Stimulated activated CD4-positive, alpha-beta T cell treated with anti-CD3 and anti-CD28 coated beads, Interleukin-15, amount 100 ng/mL, for 1 hour (primary cell): ENCODE data around the gene ASCL1.
A peak's percentile ranks its signal among the peaks of the same experiment; 100 is the strongest.

ENCODE experiments used
- DNase-seq, 2 donors: peaks; one replicate each; pipeline ENCODE4 v3.0.0-alpha.2; 2020; ENCODE audit warnings: low read depth in 1 of 2, low spot score in 1 of 2

The ASCL1 gene

DNA sequence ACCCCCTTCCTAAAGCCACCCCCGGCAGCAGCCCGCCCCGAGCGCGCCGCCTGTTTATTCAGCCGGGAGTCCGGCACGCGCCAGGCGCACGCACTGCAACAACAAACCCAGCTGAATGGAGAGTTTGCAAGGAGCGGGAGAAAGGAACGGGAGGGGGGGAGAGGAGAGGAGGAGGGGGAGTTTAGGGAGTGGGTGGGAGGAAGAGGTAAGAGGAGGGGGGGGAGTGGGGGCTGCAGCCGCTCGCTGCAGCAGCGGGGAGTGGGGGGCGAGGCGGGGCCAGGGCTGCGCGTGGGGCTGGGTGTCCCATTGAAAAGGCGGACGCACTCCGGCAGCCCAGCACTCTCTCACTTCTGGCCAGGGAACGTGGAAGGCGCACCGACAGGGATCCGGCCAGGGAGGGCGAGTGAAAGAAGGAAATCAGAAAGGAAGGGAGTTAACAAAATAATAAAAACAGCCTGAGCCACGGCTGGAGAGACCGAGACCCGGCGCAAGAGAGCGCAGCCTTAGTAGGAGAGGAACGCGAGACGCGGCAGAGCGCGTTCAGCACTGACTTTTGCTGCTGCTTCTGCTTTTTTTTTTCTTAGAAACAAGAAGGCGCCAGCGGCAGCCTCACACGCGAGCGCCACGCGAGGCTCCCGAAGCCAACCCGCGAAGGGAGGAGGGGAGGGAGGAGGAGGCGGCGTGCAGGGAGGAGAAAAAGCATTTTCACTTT, at the start of gene ASCL1:
Gene ASCL1, plus strand, starts transcription at position 336 of the 712 bp plus-strand sequence. CDS start 571 bp downstream, outside the sequence.
- no peak for DNase-seq

DNA sequence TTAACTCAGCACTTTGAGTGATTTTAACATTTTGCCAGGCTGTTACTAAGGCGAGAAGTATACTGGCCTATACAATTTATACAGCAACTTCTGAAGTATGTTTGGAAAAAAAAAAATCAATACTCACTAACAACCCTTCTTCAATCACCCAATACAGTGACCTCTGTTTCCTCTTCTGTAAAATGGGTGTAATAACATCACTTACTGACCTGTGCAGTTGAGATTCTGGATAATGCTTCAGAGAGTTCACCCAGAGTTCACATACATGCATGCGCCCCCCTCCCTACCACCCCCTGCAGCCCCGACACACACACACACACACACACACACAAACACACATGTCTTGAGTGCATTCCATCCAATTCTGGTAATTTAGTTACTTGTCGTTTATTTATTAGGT, 49.6 kb upstream of the ASCL1 start:
- no peak for DNase-seq

DNA sequence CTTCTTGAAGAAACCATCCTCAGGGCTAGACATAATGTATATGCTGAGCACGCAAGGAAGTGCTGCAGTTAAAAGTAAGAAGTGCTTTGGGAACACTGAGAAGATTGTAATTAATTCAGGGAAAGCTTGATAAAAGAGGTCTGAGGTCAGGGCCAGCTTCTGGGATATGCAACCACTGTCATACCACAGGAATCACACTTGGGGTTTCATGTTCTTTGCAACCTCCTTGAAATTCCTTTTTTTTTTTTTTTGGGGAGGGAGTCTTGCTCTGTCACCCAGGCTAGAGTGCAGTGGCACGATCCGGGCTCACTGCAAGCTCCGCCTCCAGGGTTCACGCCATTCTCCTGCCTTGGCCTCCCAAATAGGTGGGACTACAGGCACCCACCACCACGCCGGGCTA, 47.3 kb upstream of the ASCL1 start:
- no peak for DNase-seq

DNA sequence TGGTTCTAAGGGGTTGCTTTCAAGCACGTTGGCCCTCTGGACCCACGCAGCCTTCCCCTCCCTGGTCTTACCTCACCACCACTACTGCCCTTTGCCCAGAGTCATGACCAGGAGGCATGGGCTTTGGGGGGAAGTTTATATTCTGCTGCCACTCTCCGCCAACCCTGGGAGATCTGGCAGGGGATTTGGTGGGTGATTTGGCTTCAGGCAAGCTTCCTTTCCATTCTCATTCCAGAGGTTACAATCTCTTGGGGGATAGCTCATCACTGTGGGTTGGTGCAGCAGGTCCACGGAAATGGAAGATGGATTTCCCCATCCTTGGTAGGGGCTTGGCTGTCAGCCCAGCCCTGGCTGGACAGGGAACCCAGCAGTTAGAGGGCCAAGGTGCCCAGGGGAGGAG, 46.7 kb upstream of the ASCL1 start:
- no peak for DNase-seq

DNA sequence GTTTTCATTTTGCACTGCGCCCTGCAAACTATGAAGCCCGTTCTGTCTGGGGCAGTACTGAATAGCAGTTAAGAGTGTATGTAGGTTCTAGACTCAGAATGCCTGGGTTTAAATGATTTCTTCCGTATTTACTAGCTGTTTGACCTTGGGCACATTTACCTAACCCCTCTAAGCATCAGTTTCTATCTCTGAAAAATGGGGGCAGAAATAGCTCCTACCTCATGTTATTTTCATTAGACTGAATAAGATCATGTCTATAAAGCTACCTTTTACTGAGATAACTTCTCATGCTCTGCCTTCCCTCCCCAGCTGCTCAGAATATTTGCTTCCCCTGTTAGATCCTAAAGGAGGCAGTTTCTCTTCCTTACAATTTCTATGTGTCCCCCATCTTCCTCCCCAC, 46.2 kb upstream of the ASCL1 start:
- DNase-seq, result no peak

DNA sequence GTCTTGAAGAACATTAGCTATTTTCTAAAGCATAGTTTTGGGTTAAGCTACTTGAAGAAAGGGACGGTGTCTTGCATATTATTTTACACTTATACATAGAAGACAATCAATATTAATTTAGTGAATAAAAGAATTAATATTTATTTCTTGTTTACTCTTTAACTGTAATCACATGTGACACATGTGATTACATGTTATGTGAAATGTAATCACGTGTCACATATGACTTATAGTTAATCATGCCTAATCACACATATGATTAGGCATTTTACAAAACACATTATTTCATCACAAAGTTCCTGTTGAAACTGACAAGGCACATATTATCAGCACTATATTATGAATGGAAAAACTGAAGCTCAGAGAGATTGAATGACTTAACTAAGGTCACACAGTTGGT, 45.2 kb upstream of the ASCL1 start:
- no peak for DNase-seq

DNA sequence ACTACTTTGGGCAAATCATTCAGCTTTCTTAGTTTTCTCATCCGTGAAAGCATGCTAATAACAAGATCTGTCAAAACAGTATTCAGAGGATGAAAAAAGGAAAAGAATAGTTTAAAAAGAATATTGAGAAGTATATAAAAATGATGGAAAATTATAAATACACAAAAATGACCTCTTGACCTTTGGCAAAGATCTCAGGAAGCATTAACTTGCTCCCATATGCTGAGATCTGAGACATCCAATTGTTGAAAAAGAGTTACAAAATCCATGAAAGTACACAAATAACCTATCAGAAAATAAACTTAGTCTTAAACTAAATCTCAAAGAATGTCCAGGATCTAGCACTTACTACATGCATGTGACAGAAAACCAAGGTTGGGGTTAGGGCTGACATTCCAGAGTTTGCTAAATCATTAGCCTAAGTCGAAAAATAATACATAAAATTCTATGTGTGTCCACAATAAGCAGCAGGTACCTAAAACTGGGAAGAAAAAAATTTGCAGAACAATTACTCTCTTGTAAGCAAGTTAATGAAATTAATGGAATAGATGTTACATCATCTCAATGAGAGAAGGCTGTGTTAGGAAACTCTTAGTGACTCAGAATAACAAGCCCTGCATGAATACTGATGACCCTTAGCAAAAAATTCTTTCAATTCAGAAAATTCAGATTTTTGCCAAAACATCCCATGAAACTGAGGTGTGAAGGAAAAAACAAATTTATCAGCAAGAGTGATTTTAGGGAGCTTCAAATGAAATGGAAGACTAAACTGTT, 43.8 kb upstream of the ASCL1 start:
- DNase-seq, result no peak

DNA sequence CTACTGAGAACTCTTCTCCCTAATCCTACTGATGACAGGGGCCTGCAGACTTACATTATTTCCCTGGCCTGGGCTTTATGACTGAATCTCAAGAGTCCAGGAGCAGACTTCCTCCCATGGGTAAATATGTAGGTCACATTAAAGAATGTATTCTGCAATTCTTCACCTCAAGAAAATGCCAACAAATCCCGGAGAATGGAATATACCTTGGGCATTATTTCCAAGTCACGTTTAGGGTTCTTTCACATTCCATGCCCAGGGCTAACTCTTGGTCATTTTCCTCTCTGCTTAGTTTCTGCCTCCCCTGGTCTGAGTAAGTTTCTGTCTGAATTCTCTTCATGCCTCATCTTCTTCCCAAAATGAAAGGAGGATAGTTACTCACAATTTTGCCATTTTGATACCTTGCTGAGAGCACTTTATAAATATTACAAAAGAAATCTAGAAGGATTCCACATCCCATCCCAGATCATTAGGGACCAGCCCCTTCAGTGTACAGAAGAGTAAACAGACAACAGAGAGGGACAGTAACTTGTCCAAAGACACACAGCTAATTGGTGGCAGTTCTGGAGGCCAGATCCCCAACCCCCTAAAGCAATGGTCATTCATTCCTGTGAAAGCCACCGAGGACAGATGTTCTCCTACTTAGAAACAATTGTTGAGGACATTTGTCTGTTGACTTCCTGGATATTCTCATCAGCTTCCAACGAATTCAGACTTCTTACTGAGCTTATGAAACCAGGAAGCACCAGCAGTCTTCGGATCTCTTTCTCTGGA, 41.0 kb upstream of the ASCL1 start:
- DNase-seq, result no peak

DNA sequence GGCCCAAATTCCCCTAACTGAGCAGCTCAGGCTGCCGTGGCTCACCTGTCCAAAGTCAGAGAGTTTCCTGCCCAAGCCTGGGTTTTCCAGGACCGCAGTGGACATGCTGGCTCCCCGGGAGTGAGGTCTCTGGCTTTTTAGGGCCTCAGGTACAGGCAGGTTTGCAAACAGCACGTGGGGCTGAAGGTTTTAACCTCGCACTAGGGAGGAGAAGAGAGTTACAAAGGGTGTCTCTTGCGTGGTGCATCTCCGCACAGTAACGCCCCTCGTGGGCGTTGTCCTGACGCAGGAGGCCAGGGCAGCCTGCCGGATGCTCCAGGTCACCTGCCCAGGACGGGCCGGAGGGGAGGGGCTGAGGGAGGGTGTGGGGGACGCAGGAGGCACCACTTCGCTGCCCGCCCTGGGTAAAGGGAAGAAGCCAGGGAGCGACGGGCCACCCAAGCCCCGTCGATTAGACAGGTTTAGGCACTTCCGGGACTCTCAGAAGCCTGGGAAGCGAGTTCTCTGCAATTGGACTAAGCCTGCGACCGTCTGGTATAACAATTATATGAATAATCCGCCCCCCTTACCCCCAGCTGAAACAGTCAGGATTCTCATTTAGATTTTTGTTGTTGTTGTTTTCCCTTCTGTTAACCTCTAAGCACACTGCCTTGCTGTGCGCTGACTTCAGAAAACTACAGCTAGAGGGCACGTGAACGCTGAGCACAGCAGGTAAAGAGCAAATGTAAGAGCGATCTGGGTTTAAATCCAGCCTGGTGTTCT, 40.3 kb upstream of the ASCL1 start, which contains the start of gene PAH:
Gene PAH, minus strand, starts transcription at position 219 of the 762 bp plus-strand sequence. Its CDS starts 114 bp downstream, at position 105.
- DNase-seq, result no peak

DNA sequence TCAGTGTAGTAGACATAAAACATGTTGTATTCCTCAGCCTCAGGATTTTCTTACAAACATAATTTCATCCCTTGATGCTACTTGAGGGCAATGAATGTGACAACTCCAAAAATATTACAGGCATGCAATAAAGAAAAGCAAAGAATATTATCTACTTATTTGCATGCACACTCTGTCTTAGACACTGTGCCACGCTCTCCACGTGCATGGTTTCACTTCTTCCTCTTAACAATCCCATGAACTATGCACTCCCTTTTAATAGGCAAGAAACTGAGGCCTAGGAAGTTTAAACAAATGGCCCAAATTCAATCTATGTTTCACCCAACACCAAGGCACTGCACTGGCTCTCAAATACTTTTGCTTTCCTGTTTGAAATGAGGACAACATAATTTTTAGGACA, 38.6 kb upstream of the ASCL1 start:
- DNase-seq, result no peak

DNA sequence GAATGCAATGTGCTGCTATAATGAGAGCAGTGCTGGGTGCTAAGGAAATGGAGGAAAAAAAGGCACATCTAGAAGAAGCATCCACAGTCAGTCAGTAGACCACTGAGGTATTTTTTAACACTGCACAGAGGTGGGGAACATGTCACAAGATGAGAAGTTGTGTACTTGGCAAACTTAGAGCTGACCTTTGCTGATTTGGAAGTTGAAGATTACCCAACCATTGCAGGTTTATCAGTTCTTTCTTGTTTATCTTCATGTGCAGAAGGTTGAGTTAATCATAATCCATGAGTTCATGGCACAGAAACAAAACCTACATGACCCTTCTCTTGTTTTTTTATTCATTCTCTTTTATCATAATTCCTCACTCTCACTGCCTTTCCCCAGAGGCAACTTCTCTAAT, 37.2 kb upstream of the ASCL1 start:
- no peak for DNase-seq

DNA sequence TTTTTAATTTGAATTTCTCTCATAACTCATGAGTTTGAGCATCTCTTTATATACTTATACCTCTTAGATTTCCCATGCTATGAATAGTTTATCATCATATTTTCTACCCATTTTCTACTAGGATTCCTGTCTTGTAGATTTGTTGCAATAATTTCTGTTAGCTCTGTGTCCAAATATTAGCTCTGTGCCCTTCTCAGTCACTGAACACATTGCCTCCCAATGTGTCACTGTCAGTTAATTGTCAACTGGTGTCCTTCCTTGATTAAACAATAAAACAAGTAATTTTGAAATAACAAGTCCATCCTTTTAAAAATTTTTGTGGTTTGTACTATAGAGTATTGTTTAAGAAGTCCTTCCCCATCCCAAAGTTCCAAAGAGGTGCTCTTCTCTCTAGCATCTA, 36.2 kb upstream of the ASCL1 start:
- no peak for DNase-seq

DNA sequence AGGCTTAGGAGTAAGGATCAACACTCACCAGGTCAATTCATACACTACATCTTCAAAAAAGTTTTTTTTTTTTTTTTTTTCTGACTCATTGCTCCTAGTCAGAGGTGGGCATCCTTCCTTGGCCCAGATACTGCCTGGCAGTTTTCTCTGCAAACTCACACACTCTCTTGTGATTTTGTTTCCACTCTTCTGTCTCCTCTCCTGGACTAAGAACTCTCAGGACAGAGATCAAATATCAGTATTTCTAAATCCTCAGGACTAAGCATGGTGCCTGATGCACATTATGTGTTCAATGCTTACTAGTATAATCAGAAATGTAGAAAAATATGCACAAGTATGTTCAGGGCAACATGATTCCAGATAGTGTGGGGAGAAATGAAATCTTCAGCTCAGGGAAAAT, 30.3 kb upstream of the ASCL1 start:
- DNase-seq, result no peak

DNA sequence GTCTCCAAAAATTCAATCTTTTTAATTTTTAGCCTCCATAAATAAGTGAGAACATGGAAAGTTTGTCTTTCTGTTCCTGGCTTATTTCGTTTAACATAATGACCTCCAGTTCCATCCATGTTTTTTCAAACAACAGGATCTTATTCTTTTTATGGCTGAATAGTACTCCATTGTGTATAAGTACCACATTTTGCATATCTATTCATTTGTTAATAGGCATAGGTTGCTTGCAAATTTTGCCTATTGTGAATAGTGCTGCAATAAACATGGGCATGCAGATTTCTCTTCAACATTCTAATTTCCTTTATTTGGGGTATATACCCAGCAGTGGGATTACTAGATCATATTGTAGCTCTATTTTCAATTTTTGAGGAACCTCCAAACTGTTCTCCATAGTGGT, 24.3 kb upstream of the ASCL1 start:
- no peak for DNase-seq

DNA sequence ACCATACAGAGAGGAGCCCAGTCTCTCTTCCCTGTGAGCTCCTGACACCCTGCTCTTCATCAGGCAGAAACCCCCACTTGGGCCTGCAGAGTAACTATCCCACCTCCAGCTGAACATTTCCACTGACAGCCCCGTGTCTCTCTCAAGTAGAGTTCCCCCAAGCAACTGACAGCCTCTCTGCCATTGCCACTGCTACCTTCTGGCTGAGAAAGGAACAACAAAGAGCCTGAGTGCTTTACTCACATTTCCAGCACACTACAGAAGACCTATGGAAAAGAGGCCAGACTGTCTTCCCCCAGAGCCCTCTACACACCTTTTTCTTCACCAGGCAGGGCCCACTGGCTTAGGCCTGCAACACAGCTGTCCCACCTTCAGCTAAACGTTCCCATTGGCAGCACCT, 18.4 kb upstream of the ASCL1 start:
- DNase-seq, result no peak

DNA sequence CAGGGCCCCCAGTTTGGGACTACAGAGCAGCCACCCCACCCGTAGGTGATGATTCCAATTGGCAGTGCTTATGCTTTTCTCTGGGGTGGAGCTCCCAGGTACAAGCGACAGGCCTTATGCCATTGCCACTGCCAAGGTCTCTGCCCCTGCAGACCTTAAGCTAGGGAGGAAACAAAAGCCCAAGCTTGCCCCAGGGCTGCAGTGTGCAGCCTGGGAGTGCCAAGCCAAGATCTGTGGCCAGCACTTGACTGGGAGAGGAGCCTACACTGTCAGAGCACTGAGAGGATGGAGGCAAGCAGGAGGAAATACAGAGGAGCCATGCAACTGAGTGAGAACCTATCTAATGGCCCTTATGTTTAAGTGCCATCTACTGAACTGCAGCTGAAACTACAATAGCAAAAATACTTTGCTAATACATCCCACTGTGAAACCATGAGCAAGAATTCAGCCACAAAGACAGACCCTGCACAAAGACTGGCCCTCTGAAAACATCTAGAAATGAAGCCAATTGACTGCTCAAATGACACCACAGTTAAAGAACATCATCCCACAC, 17.7 kb upstream of the ASCL1 start:
- DNase-seq, result no peak

DNA sequence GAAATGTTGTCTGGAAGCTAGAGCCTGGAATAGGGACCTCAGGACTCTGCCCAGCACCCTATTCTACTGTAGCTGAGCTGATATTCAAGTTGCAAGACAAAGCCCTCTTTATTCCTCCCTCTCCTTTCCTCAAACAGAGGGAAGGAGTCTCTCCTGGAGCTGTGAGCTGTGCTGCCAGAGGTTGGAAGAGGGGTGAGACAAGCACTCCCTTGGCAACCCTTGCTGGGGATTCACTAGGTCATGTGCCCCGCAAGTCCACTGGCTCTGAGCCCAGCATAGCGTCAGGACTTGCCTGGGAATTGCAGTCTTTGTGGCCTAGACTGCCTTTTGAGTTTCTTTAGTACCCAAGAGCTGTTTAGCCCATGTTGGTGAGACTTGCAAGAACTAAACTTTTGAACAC, 11.4 kb upstream of the ASCL1 start:
- no peak for DNase-seq

DNA sequence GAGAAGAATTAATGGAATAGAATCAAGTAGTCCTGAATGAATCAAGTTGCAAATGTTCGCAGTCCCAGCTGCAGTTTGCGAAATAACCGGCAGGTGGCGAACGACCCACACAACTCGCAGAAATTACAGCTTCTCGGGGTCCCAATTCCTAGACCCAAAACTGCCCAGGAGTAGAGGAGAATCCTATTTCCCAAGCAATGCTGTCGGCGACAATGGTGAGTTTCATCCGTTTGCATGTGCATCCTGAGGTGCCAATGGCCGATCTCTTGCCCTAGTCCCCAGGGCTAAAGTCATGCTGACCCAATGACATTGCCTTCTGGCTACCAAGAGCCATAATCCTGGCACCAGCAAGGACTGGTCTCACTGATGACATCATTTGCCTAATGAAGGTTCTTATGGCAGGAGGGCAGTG, 8.5 kb upstream of the ASCL1 start:
- DNase-seq, result peak in 1 of 2 donors; percentile 45

DNA sequence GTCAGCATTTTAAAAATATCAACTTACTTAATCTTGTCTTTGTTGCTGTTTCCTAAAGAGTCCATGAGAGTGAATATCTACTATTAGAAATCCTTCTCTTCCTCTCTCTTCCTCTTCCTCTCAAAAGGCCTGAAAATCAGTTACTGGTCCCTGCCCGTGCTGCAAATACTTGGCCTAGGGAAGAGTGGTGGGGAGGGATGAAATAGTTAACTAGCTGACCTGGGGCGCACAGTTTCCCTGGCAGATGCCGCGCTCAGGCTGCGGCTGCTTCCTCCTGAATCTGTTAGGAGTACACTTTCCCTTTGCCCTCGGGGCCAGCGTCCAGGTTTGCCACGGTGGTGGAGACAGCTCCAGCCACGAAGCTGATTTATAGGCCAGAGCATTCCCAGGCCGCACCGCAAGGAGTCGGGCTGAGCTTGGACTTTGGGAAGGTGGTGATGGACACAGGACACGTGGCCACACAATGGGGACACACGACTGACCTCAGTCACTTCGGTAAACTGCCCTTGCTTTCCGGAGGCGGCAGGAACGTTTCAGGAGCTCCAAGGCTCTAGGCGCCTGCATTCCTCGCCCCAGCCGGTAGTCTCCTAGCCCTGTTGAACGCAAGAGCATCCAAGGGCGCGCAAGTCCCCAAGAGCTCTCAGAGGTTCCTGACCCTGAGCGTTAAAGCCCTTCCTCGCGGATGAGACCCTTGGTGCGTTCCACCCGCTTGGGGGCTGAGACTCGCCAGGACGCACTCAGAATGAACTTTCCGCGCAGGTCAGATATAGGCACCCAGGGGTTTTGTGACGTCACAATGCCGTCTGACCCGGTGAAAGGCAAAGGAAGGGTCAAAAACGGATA, 7.1 kb upstream of the ASCL1 start:
- DNase-seq, result no peak
